SK-N-SH treated with all-trans-retinoic acid at 6 μM for 48 hours (cell line): ENCODE data around the gene MRPS14.

Experiments used
- ARNTL ChIP-seq: fragments of 450-650 bp; formaldehyde crosslinking; IDR thresholded peaks from 2 replicates; pipeline ENCODE4 v1.5.0; 2020; ENCODE audit warnings: low read depth, mild to moderate bottlenecking, moderate library complexity, borderline replicate concordance
- GLIS3 ChIP-seq: fragments of 250-450 bp; sonication (Bioruptor Pico); IDR thresholded peaks from 2 replicates; pipeline ENCODE4 v1.5.0; 2020; ENCODE audit warnings: mild to moderate bottlenecking, moderate library complexity
- ISL1 ChIP-seq: fragments of 250-450 bp; sonication (Bioruptor Pico); IDR thresholded peaks from 2 replicates; pipeline ENCODE4 v2.1.2; 2022; ENCODE audit warnings: mild to moderate bottlenecking, moderate library complexity
- RARB ChIP-seq: fragments of 250-450 bp; sonication (Bioruptor Pico); IDR thresholded peaks from 2 replicates; pipeline ENCODE4 v1.8.0; 2021; ENCODE audit warnings: mild to moderate bottlenecking, moderate library complexity
- ZFP3 ChIP-seq: fragments of 250-450 bp; sonication (Bioruptor Pico); IDR thresholded peaks from 2 replicates; pipeline ENCODE4 v1.5.0; 2020; ENCODE audit warnings: mild to moderate bottlenecking, moderate library complexity
- ZNF70 ChIP-seq: fragments of 450-650 bp; formaldehyde crosslinking; IDR thresholded peaks from 2 replicates; pipeline ENCODE4 v1.5.0; 2020; ENCODE audit warnings: mild to moderate bottlenecking, moderate library complexity
- TF ChIP-seq, protein P1 (sequence below): fragments of 250-450 bp; sonication (Bioruptor Pico); IDR thresholded peaks from 2 replicates; pipeline ENCODE4 v1.8.0; 2021; ENCODE audit warnings: low read depth, mild to moderate bottlenecking, moderate library complexity, borderline replicate concordance
- TF ChIP-seq, protein P2 (sequence below): fragments of 250-450 bp; sonication (Bioruptor Pico); IDR thresholded peaks from 2 replicates; pipeline ENCODE4 v1.8.0; 2020; ENCODE audit warnings: mild to moderate bottlenecking, moderate library complexity, borderline replicate concordance
- TF ChIP-seq, protein P3 (sequence below): fragments of 250-450 bp; sonication (Bioruptor Pico); IDR thresholded peaks from 2 replicates; pipeline ENCODE4 v1.5.1; 2020; ENCODE audit warnings: low read depth, mild to moderate bottlenecking, moderate library complexity

- TF ChIP-seq GLIS3 (CRISPR knock-in tag) (no peak), ARNTL (CRISPR knock-in tag) (no peak), ZFP3 (CRISPR knock-in tag) (no peak), ISL1 (CRISPR knock-in tag) (no peak), ZNF70 (CRISPR knock-in tag) (no peak), RARB (CRISPR knock-in tag) (no peak)
- TF ChIP-seq, protein P1, sequence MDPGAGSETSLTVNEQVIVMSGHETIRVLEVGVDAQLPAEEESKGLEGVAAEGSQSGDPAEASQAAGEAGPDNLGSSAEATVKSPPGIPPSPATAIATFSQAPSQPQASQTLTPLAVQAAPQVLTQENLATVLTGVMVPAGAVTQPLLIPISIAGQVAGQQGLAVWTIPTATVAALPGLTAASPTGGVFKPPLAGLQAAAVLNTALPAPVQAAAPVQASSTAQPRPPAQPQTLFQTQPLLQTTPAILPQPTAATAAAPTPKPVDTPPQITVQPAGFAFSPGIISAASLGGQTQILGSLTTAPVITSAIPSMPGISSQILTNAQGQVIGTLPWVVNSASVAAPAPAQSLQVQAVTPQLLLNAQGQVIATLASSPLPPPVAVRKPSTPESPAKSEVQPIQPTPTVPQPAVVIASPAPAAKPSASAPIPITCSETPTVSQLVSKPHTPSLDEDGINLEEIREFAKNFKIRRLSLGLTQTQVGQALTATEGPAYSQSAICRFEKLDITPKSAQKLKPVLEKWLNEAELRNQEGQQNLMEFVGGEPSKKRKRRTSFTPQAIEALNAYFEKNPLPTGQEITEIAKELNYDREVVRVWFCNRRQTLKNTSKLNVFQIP (CRISPR knock-in tag), result no peak
- TF ChIP-seq, protein P2, sequence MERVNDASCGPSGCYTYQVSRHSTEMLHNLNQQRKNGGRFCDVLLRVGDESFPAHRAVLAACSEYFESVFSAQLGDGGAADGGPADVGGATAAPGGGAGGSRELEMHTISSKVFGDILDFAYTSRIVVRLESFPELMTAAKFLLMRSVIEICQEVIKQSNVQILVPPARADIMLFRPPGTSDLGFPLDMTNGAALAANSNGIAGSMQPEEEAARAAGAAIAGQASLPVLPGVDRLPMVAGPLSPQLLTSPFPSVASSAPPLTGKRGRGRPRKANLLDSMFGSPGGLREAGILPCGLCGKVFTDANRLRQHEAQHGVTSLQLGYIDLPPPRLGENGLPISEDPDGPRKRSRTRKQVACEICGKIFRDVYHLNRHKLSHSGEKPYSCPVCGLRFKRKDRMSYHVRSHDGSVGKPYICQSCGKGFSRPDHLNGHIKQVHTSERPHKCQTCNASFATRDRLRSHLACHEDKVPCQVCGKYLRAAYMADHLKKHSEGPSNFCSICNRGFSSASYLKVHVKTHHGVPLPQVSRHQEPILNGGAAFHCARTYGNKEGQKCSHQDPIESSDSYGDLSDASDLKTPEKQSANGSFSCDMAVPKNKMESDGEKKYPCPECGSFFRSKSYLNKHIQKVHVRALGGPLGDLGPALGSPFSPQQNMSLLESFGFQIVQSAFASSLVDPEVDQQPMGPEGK (CRISPR knock-in tag), result no peak
- TF ChIP-seq, protein P3, sequence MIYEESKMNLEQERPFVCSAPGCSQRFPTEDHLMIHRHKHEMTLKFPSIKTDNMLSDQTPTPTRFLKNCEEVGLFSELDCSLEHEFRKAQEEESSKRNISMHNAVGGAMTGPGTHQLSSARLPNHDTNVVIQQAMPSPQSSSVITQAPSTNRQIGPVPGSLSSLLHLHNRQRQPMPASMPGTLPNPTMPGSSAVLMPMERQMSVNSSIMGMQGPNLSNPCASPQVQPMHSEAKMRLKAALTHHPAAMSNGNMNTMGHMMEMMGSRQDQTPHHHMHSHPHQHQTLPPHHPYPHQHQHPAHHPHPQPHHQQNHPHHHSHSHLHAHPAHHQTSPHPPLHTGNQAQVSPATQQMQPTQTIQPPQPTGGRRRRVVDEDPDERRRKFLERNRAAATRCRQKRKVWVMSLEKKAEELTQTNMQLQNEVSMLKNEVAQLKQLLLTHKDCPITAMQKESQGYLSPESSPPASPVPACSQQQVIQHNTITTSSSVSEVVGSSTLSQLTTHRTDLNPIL (CRISPR knock-in tag), result no peak
Observed at GRCh38 chr1:175071276-175071943, 48.2 kb upstream of the MRPS14 start.
